Measurements from ENCODE around the gene RPGR.

Gene RPGR

GRCh38 chrX:38327007-38327774 lies at the start of gene RPGR:
RPGR (minus strand) TSS chrX:38327509; CDS start chrX:38327367, 142 bp downstream.
- DNase-seq = peak; percentile 90

- no peak for DNase-seq
Observed at GRCh38 chrX:38376747-38377146, 49.4 kb upstream of the RPGR start.

- peak; percentile 12 for DNase-seq
Observed at GRCh38 chrX:38375891-38376290, 48.6 kb upstream of the RPGR start.

- no peak for DNase-seq
Observed at GRCh38 chrX:38374431-38374830, 47.1 kb upstream of the RPGR start.

GRCh38 chrX:38371641-38372040 lies 44.3 kb upstream of the RPGR start:
- no peak for DNase-seq

GRCh38 chrX:38368774-38369173 lies 41.5 kb upstream of the RPGR start:
- no peak for DNase-seq

- DNase-seq = peak; percentile 63
Observed at GRCh38 chrX:38365954-38366353, 38.6 kb upstream of the RPGR start.

- DNase-seq = peak; percentile 65
Observed at GRCh38 chrX:38363046-38363445, 35.7 kb upstream of the RPGR start.

- DNase-seq = no peak
Observed at GRCh38 chrX:38357747-38358673, 30.7 kb upstream of the RPGR start.

GRCh38 chrX:38356401-38356800 lies 29.1 kb upstream of the RPGR start:
- DNase-seq = no peak

- DNase-seq = no peak
Observed at GRCh38 chrX:38352362-38352761, 25.1 kb upstream of the RPGR start, which contains the start of gene OTC. OTC (plus strand) TSS chrX:38352604; CDS start chrX:38352697, 93 bp downstream.

- DNase-seq = no peak
Observed at GRCh38 chrX:38351346-38351745, 24.0 kb upstream of the RPGR start.

- peak; percentile 92 for DNase-seq
Observed at GRCh38 chrX:38347136-38347535, 19.8 kb upstream of the RPGR start.

GRCh38 chrX:38346150-38346549 lies 18.8 kb upstream of the RPGR start:
- DNase-seq = no peak

GRCh38 chrX:38342853-38343778 lies 15.8 kb upstream of the RPGR start:
- no peak for DNase-seq

- DNase-seq = no peak
Observed at GRCh38 chrX:38341442-38341841, 14.1 kb upstream of the RPGR start.

- DNase-seq = no peak
Observed at GRCh38 chrX:38336538-38337240, 9.4 kb upstream of the RPGR start.

GRCh38 chrX:38335382-38335781 lies 8.1 kb upstream of the RPGR start:
- DNase-seq = peak; percentile 15

GRCh38 chrX:38332505-38332904 lies 5.2 kb upstream of the RPGR start:
- DNase-seq = no peak

GRCh38 chrX:38327775-38328081 lies 419 bp upstream of the RPGR start:
- DNase-seq = no peak

GRCh38 chrX:38326086-38326485 lies 1.2 kb downstream of the RPGR start:
- DNase-seq = no peak

- DNase-seq = no peak
Observed at GRCh38 chrX:38320819-38321218, 6.5 kb downstream of the RPGR start.
